Hematopoietic multipotent progenitor cell treated with erythropoietin and hydrocortisone succinate and interleukin-3 and kit ligand, for 17 days (in vitro differentiated cells): ENCODE measurements around the gene GBA2.

Experiments
- DNase-seq: peaks from one replicate; pipeline ENCODE4 v3.0.0-alpha.2; 2015; ENCODE audit warnings: low spot score

GBA2 gene

DNA sequence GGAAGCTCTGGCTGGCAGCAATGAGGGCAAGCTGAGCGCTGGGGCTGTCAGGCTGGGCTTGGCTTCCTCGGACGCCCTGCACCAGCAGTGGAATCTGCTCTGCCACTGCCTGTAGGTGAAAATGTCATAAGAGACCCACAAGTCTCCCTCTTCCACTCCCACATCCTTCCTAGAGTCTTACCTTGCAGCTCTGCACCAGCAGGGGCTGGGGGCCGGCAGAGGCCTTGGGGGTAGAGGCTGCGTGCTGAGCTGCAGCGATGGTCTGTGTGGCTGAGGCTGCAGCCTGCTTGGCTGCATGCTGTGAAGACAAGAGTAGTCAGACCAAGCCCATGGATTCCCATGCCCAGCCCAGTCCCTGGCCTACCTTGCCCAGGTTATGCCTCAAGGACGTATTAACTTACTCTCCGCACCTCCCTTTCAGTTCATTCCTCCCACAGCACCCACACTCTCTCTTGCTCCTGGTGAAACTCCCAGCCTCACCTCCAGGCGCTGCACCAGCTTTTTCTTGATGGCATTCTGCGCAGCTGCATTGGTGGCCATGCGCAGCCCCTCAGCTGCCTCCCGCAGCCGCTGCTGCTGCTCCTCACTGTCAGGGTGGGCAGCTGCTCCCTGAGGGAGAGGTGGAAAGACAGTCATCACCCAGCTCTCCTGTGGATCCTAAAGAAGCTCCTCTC, 34.3 kb downstream of the GBA2 start:
- no peak for DNase-seq

DNA sequence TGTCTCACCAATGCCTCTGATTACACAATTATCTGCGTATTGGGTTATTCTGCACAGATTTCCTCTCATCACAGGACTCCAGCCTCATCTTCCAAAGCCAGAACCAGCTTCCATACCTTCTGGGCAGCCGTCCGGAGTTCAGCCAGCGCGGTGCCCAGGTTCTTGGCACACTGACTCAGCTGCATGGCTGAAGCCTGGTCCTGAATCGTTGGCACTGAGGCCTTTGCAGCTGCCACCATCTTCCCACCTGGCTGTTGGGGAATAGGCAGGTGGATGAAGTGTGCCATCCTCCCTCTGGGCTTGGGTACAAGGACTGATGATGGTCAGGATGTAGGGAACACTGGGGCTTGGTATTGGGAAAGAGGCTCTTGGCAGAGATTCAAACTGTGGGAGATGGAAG, 34.9 kb downstream of the GBA2 start:
- no peak for DNase-seq

DNA sequence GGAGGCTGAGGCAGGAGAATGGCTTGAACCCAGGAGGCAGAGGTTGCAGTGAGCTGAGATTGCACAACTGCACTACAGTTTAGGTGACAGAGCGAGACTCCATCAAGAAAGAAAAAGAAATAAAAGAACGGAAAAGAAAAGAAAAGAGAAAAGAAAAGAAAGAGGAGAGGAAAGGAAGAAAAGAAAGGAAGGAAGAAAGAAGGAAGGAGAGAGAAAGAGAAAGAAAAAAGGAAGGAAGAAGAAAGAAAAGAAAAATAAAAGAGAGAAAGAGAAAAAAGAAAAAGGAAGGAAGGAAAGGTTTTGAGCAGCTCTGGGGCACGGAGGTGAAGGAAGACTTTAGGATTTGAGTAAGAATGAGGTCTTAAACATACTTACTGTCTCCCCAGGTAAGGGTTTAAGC, 35.5 kb downstream of the GBA2 start:
- no peak for DNase-seq

DNA sequence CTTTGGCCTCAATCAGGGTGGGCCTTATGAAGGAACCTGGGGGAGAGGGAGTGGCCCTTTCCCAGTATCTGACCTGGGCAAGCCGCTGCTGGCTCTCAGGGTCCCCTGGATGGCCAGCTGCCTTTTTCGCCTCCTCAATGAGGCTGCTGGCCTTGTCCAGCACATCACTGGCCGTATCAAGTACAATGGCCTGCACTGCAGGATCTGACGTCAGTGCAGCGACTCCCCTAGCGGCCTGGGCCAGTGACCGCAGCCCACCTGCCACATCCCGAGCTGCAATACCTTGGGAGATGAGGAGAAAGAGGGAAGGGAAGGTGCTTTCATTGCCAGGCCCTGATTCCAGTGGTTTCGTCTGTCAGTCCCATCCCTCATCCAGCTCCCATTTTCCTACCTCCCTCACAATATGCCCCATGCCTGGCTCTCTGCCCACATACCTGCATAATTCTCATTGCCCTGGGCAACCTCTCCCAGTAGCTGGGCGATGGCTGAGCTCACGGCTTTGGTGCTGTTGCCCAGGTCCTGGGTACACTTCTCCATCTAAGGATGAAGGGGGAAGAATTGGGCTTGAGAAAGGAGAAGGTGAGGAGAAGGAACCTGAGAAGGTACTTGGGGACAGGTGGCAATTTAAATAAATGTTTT, 36.1 kb downstream of the GBA2 start:
- DNase-seq, result no peak

DNA sequence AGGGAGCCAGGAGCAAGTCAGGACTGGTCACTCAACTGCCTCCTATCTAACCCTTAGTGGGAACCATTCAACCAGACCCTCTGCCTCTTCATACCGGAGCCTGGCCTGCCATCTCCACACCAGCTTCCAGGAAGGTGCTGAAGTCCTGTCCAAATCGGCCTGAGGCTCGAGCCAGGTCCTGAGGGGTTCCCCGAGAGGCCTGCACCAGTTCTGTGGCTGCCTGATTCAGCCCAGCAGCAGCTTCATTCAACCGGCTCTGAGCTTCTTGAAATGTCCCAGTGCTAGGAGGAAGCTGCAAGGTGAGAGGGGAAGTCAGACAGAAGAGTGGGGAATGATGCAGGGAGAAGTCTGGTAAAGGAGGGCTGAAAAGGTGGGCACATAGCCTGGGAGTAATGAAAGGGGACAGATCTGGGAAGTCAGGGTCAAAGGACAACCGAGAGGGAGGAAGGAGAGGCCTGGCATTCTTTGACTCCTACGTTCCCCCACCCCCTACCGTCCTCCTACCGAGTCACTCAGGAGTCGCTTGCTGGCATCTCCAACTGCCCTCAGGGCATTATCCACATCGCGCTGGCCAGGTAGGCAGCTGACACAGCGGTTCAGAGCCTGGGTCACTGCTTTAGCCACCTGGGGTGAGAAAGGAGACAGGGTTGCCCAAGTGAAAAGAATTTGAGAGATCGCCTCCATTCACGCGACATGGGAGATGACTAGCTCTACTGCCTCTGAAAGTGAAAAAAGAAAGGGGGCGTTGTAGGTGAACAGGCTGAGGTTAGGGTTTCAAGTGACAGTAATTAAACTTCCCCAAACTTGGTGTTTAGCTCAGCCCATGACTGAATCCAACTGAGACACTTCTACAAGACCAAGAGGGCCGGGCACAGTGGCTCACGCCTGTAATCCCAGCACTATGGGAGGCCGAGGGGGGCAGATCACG, 37.3 kb downstream of the GBA2 start:
- DNase-seq, result no peak

DNA sequence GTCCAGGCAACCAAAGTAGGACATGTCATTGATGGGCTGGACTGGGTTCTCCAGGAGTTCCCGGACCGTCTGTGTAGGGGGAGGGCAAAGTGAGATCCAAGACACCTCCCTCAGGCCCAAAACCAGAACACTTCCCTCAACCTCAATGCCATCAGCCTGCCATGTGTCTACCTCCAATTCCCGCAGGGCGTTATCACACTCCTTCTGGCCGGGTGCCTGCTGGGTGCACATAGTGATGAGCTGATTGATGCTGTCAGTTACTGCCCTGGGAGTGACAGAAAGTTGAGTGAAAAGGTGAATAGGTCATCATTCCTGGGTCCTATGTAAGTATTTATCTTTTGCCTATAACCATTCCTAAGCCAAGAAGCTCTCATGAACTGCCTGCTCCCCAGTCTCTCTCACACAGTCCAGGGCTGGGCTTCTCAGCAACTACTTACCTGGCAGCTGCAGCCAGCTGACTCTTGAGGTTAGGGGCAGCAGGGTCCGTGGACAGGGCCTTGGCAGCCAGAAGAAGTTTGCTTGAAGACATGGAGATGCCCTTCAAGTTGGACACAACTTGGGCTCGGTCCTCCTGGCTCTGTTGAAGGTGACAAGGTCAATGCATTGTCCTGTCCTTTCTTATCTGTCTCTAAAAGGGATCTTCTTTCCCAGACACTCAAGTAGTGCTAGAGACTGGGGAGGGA, 38.1 kb downstream of the GBA2 start:
- no peak for DNase-seq

DNA sequence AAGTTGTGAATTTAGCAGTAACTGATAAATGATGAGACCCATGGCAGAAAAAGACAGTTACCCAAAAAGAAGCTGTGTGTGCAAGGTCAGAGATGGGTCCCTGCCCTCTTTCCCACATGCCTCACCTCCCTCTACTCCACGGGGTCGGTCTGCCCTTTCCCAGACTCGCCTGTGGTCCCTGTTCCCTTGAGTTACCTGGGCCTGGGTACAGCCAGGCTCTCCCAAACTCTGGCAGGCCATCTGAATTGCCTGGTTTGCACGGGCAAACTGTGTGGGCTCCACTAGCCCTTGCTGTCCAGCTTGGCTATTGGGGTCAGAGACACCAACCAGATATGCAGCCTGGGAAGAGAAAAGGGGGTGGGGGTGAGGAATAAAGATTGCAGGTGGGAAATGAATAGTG, 40.9 kb downstream of the GBA2 start:
- DNase-seq, result no peak

DNA sequence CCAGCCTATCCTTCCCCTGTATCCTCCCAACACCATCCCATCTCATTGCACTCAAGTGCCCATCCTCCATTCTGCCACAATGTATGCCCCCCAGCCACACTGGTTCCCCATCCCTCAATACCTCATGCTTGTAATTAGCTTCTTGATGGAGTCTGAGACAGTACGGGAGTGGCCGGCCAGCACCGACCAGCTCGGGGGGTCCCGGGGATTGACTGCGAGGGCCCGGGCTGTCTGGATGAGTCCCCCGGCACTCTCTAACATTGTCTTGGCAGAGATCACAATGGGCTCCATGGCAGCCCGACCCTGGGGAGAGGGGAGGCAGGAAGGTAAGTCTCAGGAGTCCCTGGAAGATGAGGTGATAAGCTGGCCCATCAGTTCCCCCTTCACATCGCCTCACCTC, 42.1 kb downstream of the GBA2 start:
- no peak for DNase-seq

DNA sequence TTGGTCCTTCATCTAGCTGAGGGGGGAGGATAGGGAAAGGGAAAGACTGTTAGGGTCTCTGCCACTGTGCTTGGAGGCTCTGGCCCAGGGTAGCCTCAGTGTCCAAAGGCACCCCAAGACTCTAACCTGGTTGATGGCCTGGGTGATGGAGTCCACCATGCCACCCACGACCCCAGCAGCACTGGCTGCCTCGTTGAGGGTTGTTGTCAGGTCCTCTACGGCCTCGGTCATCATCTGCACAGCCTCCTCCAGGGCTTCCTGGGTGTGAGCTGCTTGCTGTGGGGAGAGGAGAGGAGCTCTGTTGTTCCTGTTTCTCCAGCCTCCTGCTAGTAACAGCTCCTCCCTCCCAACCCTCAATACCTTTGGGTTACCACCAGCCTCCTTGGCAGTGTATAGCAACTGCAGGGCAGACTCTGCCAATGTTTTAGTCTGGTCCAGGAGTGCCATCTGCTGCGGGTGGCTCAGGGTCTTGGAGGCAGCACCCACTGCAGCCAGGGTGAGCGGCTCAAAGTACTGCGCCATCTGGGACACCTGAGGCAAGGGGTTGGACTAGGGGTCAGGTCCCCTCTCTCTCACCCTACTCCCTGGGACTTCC, 43.1 kb downstream of the GBA2 start:
- no peak for DNase-seq

DNA sequence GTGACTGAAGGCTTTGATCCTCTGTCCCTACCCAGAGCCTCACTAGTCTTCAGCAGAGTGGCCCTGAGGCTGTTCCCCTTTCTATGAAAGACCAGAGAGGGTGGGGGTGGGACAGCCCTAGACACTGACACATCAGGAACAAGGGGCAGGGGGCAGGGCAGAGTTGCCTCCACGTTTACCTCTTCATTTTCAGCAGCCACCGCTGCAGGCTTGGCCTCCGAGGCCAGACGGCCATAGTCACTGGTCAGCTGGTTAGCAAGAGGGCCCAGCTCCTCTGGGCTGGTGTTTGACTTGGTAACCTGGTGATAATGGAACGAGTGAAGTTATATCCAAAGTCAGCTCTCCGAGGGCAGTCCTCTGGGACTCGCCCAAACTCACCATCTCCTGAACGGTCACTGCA, 43.7 kb downstream of the GBA2 start:
- no peak for DNase-seq

DNA sequence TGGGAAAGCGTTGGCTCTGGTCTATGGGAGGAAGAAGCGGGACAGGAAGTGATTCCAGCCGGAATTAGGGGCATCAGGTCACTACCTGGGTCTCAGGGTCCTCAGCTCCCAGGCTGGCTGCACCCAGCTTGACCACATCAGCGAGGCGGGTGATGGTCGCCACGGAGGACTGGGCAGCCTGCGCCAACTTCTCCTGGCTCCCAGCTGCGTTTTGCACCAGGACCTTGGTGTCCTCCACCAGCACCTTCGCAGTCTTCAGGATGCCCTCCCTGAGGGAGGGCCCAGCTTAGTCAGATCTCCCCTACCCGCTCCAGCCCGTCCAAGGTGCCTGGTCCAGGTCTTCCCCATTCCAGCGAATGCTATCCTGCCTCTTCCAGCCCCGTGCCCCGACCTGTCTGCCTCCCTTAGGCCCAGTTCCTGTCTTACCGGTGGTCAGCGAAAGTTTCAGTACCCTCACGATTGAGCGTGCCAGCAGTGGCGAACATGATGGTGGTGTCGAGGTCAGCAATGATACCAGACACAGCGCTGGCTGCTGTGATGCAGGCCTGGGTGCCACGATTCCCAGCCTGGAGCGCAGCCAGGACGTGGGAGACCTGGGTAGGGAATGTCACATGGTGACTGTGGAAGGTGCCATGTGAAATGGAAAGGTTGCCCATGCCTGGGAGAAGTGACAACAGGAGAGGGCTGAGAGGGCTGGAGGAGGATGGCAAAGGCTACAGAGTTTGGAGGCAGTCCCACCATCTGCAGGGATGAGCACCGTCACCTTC, 44.9 kb downstream of the GBA2 start:
- DNase-seq, result no peak

DNA sequence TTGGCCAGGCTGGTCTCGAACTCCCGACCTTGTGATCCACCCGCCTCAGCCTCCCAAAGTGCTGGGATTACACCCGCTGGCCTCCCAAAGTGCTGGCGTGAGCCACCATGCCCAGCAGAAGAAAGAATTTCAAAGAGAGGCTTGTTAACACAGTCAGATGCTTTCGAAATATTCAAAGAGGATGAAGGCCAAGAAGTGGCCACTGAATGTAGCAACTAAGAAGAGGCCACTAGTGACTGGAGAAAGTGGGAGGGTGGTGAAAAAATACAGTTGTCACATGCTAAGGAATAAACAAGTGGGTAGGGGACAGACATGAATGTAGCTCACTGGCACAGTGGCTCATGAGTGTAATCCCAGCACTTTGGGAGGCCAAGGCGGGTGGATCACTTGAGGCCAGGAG, 46.3 kb downstream of the GBA2 start:
- no peak for DNase-seq

DNA sequence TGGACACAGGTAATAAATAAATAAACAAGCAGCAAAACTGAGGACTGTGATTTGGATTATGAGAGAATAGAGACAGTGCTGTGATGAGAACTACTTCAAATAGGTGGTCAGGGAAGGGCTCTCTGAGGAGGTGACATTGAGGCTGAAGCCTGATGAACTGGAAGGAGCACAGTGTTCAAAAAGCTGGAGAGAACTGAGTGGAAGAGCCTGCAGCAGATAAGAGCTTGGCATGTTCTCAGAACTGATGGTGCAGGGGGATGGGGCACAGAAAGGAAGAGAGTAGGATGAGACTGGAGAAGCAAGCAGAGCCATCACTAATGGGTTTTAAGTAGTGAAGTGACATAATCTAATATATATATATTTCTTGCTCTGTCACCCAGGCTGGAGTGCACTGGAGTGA, 48.1 kb downstream of the GBA2 start:
- no peak for DNase-seq

DNA sequence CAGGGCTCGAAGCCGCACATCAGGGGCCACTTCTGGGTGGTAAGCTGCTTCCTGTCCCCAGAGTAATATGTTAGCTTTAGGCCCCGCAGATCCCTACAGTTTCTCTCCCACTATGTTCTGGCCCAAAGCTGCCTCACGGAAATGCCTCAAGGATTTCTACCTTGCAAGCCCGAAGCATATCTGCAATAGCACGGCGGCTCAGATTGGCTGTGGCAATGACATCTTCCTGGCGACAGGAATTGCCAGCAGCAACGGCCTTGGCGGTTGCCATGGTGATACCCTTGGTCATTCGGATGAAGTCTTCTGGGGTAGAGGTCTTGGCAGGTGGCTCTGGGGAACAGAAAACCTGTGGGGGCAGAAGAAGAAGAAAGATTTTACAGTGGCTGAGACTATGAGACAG, 49.0 kb downstream of the GBA2 start:
- no peak for DNase-seq

DNA sequence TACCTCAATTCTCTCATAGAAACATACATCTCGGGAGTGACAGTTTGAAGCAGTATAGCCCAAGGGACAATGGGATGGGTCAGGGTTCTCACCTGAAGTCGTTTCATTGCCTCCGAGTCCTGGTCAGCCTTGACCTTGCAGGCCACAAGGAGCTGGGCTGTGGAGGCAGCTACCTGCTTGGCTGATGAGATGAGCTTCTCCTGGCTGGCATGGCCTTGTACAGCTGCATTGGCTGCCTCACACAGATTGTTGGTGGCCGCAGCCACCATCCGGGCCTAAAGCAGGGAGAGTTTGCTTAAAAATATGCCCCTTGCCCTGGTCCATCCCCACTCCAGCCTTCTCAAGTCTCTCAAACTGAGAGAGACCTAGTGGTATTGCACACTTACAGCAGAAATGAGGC, 50.8 kb downstream of the GBA2 start:
- DNase-seq, result no peak

DNA sequence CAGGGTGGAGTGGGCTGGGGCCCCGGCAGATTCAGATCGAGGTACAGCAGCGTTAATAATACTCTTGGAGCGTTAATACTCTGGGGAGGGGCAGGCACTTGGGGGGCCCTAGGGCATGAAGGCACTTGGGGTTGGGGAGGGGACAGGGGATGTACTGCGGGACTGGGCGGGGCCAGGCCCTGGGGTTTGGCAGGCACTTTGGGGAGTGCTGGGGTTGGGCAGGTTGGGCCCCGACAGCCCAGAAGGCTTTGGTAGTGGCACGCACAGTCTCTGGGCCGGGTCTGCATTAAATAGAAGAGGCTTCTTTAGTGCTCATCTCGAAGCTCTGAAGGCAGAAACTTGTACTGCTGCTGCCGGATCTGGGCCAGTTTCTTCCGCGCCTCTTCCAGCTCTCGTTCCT, 51.5 kb downstream of the GBA2 start:
- no peak for DNase-seq

DNA sequence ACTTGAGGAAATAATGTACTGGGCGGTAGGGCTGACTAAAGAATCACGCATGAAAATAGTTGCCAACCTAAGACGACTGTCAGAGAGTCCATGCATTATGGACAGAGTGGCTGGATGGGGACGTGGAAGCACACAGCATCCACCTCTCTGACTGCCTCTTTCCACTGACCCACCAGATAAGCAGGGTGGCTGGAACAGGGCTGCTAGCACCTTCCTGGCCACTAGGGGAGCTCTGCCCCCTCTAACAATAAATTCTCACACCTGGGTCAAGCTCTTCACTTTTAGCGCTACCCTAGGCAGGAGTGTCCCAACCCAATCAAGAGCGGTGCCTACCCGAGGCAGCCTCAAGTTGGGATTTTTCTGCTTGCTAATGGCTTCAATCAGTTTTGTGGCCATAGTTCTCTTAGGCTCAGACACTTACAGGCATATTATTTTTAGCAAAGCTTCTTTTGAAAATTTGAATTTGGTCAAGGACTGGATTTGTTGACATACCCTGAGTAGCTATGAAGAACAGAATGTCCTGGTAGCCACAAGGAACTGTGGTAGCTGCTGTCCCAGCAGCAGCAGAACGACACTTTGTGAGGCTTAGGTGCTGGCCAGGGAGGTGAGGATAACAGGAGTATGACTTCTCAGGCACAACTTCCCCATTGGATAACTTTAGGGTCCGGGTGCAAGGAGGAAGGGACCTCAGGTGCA, 52.4 kb downstream of the GBA2 start:
- peak; percentile 71 for DNase-seq

DNA sequence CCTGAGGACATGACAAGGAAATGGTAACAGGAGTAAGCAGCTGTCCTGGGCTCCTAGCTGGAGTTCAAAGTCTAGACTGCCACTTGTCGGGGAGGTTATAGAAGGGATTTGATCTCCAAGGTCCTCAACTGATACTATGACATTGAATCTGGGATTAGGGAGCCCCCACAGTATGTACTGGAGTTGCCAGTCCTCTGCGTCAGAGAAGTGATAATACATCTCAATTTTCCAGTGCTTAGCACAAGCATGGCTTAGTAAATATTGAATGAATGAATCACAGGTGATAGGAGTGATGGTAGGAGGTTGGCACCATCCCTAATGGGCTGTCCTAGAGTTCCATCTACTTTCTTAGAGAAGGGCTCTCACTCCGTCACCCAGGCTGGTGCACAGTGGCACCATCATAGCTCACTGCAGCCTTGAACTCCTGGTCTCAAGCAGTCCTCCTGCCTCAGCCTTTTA, 53.1 kb downstream of the GBA2 start:
- no peak for DNase-seq

DNA sequence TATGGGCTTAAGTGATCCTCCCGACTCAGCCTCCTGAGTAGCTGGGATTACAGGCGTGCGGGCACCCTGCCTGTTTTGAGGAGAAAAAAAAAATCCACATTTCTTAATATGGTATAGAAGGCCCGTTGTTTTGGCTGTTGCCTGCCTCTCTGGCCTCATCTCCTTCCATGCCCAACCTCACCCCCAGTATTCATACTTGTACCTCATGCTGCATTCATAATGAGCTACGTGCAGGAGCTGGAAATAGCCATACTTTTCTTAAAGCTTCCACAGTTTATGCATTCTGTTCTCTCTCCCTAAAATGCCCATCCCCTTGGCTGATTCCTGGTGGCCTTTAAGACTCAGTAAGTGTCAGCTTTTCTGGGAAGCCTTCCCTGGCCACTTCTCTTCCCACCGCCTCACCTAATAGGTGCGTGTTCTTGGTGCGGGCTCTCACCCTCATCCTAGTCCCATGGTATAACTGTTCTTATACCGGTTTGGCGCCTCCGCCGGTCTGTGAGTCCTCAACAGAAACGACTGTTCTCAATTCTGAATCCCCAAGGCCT, 57.2 kb downstream of the GBA2 start:
- no peak for DNase-seq

DNA sequence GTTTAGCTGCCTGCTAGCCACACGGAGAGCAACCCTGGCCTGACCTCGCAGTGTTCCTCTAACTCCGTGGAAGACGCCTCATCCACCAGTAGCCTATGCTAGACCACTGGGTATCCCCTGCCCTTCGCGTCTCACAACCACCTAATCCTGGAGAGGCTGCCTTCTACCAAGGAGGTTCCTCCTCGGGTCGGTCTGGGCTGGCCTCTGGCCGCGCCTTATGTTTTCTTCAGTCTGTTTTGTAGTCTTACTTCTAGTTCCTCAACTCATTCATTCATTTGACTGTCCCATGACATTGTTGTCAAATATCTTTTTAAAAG, 57.7 kb downstream of the GBA2 start:
- no peak for DNase-seq
